Stimulated activated CD4-positive, alpha-beta T cell treated with anti-CD3 and anti-CD28 coated beads, TNF-alpha, amount 100 ng/mL, for 24 hours (primary cell): ENCODE results near the gene LYRM2.

ENCODE experiments used
- DNase-seq, 3 experiments: peaks; one replicate each; pipeline ENCODE4 v3.0.0-alpha.2; 2020; ENCODE audit warnings: low read depth in 3 of 3

LYRM2 gene

DNA sequence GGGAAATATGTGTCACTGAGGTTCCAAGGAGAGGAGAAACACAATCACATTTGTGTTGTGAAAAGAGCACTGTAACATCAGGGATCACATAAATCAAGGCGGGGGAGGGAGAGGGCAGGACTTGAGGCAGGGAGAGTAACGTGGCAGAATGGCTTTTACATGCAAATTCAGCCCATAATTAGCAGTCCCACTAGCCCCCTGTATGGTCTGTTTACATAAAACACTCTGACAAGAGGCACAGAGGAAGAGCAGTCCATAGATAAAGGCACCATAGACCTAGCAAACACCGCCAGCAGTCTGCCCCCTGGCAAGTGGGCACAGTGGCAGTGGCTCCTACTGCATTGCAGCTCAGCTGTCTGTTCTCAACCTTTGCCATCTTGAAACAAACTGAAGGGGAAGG lies 82.7 kb downstream of the LYRM2 start:
- DNase-seq, result no peak

DNA sequence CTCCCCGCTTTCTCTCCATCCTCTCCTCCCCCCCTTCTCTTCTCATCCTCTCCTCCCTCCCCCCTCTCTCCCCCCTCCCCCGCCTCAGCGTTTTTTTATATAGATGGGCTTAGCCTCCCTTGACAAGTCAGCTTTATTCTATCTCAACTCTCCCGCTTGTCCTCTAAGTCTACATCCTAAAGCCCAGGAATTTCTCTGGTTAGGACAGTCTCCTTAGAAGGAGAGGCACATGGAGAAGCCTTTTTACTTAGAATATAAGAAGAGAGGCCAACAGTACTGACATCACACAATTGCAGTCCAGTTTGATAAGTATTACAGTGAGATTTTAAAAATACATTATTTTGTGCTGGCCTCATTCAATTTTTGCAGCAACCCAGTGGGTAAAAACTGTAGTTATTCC lies 83.5 kb downstream of the LYRM2 start:
- no peak for DNase-seq

DNA sequence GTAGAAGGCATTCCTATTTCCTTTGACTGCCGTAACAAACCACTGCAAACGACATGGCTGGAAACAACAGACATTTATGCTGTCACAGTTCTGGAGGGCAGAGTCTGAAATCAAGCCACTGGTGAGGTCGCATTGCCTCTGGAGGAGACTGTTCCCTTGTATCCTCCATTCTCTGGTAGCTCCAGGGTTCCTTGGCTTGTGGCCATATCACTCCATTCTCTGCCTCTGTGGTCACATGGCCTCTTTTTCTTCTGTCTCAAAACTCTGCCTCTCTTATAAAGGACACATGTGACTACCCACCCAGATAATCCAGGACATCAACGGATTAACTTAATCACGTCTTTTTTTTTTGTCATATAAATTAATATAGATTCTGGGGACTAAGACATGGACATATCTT lies 84.4 kb downstream of the LYRM2 start:
- no peak for DNase-seq

DNA sequence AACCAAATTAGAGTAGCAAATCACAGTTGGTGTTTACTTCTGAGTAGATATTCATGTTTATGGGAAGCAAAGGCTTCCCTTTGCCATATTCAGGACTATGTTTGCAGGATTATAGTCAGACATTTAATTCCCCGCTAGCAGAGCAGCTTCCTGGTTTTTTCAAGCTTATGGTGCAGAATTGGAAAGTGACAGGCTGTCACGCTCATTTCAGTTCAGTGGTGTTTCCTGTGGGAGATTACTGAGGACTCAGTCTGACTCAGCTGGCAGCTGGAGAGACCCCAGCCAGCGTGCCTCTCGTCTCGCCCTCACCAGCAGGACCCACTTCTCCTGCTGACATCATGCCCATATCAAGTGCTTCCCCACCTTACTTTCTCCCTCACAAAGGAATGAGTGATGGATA lies 85.1 kb downstream of the LYRM2 start:
- DNase-seq, result no peak

DNA sequence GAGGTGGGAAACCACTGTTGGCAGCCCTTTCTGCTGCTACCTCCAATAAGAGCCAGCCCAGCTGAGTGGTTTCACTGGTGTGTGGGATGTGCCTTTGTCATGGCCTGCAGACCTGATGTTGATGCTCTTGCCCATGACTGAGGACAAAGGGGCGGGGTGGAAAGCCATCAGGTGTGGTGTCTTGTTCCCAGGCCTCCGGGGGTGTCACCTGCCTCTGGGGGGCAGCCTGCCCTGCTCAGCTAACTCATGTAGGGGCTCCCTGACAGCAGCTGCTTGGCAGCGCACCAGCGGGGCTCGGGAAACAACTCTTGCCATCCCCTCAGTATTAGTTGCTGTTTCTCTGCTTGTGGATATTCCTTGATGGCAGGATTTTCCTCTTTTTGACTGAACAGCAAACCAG lies 91.3 kb downstream of the LYRM2 start:
- no peak for DNase-seq

DNA sequence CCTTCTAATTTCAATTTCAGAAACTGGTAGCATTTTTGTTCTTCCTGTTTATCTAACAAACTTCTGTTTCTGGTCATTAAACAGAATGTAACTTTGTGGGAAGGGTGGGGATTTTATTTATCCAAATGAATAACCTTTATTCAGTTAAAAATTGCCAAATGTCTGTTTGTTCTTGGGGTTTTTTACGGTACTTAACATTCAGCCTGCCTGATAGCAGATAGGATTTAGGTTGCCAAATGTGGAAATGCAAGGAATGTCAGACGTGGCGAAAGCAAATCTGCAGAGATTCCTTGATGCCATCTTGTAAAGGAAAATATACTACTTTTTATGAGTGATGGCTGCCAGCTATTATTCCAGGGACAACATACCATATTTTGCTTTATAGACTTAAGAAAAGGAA lies 95.7 kb downstream of the LYRM2 start:
- DNase-seq, result no peak

DNA sequence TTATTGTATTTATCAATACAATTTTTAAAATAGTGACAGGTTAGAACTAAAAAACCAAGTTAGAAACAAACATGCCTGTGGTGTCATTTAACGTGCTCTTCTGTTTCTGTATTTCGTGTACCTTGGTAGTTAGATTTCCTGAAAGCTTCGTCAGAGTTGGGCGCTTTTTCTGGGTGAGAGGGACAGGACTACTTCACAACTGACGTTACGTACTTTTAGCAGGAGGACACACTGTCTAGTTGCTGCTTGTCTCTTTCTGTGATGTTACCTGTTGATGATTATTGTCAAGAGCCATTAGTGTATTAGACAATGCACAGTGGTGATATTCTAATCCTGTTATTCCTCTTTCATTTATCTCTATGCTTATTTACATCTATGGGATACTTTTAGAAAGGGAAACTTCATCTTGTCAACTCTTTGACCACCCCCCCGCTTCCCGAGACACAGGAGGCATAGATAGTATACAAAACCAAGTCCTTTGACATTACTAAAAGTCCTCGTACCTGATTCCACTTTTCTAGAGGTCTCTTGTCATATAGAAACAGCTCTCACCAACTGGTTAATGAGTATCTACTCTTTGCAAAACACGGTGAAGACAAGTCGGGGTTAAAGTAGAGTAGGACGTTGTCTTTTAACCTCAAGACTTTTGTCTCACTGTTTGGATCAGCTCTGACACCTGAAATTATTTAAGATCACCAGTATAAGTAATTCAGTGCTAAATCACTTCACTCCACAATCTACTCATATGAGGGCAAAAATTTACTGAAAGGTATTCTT lies 96.3 kb downstream of the LYRM2 start:
- DNase-seq, result no peak

DNA sequence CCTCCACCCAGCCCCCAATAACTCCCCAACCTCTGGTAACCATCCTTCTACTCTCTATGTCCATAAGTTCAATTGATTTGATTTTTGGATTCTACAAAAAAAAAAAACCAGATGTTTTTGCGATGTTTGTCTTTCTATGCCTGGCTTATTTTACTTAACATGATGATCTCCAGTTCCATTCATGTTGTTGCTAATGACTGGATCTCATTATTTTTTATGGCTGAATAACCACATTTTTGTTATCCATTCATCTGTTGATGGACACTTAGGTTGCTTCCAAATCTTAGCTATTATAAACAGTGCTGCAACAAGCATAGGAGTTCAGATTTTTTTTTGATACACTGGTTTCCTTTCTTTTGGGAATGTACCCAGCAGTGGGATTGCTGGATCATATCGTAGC lies 98.8 kb downstream of the LYRM2 start:
- DNase-seq, result no peak

DNA sequence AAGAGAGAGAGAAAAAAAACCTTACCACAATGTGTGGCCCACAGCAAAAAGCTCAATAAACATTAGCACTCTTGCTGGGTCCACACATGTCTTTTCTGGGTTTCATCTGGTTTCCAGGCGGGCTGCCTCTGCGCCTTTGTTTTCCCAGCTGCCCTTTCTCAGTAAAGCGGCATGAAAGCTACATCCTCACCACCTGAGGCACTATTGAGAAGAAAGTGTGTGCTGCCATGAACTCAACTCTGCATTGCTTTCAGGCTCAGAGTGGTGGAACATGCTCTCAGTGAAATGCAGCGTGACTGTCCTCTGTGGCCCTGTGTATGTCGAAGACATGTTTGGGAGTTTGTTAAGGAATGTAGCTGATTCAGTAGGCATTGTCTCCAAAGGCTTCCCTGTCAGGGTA lies 102.3 kb downstream of the LYRM2 start:
- DNase-seq, result no peak

DNA sequence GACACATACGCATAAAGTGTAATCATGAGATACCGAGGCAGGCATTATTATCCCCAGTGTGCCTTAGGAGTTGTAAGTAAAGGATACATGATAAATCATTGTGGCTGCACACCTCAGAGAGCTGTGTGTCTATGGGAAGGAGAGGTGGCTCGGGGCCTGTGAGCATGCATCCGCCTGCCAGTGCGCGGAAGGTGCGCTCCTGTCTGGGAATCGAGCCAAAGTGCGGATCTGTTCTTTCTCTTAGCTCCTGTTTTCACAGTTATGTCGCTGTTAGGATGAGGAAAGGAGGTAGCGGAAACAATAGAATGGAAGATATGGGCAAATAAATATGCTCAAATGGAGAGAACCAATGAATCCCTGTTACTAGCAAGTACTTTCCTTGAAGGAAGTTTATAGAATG lies 107.6 kb downstream of the LYRM2 start:
- DNase-seq, result no peak

DNA sequence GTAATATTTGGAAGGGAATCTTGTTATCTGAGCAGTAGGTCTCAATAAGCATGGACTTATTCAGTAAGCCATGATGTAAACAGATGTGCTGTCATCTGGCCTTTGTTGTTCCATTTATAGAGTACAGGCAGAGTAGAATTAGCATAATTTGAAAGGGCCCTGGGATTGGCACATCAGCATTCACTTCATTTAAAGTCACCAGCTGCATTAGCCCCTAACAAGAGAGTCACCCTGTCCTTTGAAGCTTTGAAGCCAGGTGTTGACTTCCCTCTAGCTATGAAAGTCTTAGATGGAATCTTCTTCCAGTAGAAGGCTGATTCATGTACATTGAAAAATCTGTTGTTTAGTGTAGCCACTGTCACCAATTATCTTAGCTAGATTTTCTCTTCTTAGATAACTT lies 109.7 kb downstream of the LYRM2 start:
- DNase-seq, result no peak

DNA sequence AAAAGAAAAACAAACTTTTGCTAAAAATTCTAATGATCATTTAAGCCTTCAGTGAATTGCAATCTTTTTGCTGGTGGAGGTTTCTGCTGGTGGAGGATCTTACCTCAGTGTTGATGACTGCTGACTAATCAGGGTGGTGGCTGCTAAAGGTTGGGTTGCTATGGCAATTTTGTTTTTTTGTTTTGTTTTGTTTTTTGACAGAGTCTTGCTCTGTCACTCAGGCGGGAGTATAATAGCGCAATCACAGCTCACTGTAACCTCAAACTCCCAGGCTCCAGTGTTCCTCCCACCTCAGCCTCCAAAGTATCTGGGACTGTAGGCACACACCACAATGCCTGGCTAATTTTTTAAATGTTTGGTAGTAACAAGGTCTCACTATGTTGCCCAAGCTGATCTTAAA lies 110.9 kb downstream of the LYRM2 start:
- no peak for DNase-seq

DNA sequence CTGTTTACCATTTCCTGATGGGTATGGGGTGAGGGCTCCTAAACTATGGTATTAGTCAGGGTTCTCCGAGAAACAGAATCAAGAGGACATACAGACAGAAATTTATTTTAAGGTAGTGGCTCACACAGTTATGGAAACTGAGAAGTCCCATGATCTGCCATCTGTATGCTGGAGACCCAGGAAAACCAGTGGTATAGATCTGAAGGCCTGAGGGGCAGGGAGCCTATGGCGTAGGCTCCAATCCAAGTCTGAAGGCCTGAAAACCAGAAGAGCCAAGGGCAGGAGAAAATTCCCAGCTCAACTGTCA lies 112.0 kb downstream of the LYRM2 start:
- DNase-seq, result no peak

DNA sequence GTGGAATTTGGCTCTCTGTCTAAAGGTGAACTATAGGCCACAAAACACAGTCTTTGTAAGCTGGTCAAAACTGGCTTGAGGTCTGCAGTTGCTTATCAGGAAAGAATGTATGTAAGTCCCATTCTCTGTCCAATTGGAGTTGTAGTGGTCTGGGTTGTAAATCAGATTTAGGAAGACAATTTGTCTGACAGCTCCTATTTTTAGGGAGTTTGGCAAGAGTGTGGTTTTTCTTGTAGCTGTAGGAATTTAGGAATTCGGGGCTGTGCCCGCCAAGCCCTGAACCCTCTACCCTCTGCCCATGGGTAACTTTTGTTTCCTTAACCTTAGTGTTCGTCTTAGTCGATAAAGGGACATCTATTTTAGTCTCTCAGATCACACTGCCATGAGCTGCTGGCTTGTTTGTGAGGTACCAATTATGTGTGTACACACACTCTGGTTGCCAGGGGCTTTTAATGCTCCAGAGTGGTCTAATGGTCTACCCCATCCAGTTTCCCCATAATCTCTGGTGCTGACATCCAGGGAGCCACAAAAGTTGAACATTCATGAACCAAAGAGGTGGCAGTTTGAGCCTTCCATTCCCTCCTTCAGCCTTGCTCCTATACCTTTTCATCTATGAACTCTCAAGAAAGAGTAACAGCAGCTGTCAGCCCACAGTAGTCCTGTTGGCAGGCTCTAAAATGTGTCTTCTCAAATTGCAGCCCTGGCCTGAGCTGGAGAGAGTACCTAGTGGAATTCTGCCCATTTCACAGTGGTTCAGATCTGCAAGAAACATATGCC lies 112.6 kb downstream of the LYRM2 start:
- DNase-seq, result no peak

DNA sequence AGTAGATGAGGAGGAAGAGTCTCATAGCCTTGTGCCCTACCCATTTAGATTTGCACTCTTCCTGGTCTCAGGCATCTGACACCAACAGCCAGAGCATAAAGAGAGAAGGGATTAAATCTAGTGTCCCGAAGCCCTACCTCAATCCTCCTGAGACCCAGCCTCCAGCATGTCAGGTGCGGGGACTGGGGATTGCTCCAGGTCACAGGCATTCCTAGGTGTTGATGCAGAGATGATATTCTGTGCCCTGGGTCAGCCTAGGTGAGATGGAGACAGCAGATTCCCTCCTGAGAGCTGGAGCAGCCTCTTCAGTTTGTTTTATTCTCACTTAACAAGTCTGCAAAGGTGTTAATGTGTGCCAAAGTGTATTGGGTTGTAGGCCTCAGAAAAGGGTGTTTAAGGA lies 115.8 kb downstream of the LYRM2 start:
- no peak for DNase-seq

DNA sequence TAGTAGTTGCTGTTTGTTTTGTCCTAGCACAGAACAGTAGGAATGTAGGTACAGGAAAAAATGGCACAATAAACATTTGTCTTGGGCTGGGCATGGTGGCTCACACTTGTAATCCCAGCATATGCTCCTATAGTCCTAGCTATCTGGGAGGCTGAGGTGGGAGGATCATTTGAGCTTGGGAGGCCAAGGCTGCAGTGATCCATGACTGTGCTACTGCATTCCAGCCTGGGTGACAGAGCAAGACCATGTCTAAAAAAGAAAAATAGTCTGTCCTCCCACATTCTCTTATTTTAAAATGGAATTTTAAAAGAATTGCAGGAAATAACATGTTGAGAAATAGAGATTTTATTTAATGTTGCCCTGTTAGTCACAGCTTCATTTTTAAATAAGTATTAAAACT lies 117.8 kb downstream of the LYRM2 start:
- DNase-seq, result no peak

DNA sequence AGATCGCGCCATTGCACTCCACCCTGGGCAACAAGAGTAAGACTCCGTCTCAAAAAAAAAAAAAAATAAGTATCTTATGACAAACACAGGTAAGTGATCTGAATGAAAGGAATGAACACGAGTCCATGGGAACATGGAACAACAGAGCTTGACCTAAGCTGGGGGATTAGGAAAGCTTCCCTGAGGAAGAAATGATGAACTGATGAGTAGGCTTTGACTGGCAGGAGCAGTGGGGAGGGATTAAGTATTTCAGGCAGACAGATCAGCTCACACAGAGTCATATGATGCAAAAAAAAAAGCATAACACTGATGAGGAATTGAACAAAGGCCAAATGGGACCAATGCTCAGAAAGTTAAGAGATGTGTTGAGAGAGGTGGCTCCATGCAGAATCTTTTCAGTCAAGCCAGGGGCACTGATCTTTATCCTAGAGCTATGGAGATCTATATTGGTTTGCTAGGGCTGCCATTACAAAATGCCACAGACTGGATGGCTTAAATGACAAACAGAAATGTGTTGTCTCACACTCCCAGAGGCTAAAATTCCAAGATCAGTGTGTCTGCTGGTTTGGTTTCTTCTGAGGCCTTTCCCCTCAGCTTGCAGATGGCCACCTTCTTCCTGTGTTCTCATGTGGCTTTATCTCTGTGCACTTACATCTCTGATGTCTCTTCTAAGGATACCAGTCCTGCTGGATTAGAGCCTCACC lies 120.0 kb downstream of the LYRM2 start:
- DNase-seq, result no peak
